HEK293T (cell line): ENCODE measurements around the gene CPTP.

ENCODE experiments used
- CTCF ChIA-PET: fragments of 350-600 bp; formaldehyde crosslinking; extraction: SDS; loops from one replicate; lab custom pipeline; 2021; ENCODE audit warnings: antibody characterized with exemption, inconsistent platforms; lab: Yijun Ruan, JAX
- POLR2A ChIA-PET: fragments of 350-600 bp; formaldehyde crosslinking; extraction: SDS; loops from one replicate; lab custom pipeline; 2020; ENCODE audit warnings: antibody characterized with exemption, inconsistent platforms; lab: Yijun Ruan, JAX
- DNase-seq: peaks from one replicate; pipeline ENCODE4 v3.0.0; 2012; ENCODE audit warnings: mixed read lengths; ENCODE audit errors: extremely low spot score
- ARNT ChIP-seq: fragments of 450-650 bp; IDR thresholded peaks from 2 replicates; pipeline ENCODE4 v1.6.1; 2017; ENCODE audit warnings: mild to moderate bottlenecking
- BHLHE40 ChIP-seq: fragments of 450-650 bp; IDR thresholded peaks from 2 replicates; pipeline ENCODE4 v1.6.1; 2016; ENCODE audit warnings: mild to moderate bottlenecking, moderate library complexity, borderline replicate concordance
- CTBP1 ChIP-seq: fragments of 450-650 bp; IDR thresholded peaks from 2 replicates; pipeline ENCODE4 v1.6.1; 2016; ENCODE audit warnings: borderline replicate concordance
- ELF4 ChIP-seq: fragments of 450-650 bp; IDR thresholded peaks from 2 replicates; pipeline ENCODE4 v1.6.1; 2017; ENCODE audit warnings: antibody characterized with exemption
- FOXA1 ChIP-seq: fragments of 450-650 bp; IDR thresholded peaks from 2 replicates; pipeline ENCODE4 v1.6.1; 2016; ENCODE audit warnings: mild to moderate bottlenecking
- FOXK2 ChIP-seq: fragments of 450-650 bp; IDR thresholded peaks from 2 replicates; pipeline ENCODE4 v1.6.1; 2016; ENCODE audit warnings: mild to moderate bottlenecking
- FOXM1 ChIP-seq: fragments of 450-650 bp; IDR thresholded peaks from 2 replicates; pipeline ENCODE4 v1.6.1; 2017; ENCODE audit warnings: mild to moderate bottlenecking, borderline replicate concordance
- HDGF ChIP-seq: fragments of 450-650 bp; IDR thresholded peaks from 2 replicates; pipeline ENCODE4 v1.6.1; 2017; ENCODE audit warnings: antibody characterized with exemption, borderline replicate concordance
- L3MBTL2 ChIP-seq: fragments of 450-650 bp; conservative IDR thresholded peaks from 2 replicates; pipeline ENCODE4 v1.6.1; 2016; ENCODE audit warnings: mild to moderate bottlenecking
- LEF1 ChIP-seq: fragments of 450-650 bp; IDR thresholded peaks from 2 replicates; pipeline ENCODE4 v1.6.1; 2017; ENCODE audit warnings: mild to moderate bottlenecking, borderline replicate concordance
- NFRKB ChIP-seq: fragments of 450-650 bp; IDR thresholded peaks from 2 replicates; pipeline ENCODE4 v1.6.1; 2016; ENCODE audit warnings: mild to moderate bottlenecking, moderate library complexity
- PKNOX1 ChIP-seq: fragments of 450-650 bp; IDR thresholded peaks from 2 replicates; pipeline ENCODE4 v1.6.1; 2016
- SP1 ChIP-seq: fragments of 450-650 bp; IDR thresholded peaks from 2 replicates; pipeline ENCODE4 v1.6.1; 2017
- SUZ12 ChIP-seq: fragments of 450-650 bp; IDR thresholded peaks from 2 replicates; pipeline ENCODE4 v1.6.1; 2016; ENCODE audit warnings: mild to moderate bottlenecking
- TARDBP ChIP-seq: fragments of 450-650 bp; IDR thresholded peaks from 2 replicates; pipeline ENCODE4 v1.6.1; 2016
- ZNF384 ChIP-seq: fragments of 450-650 bp; IDR thresholded peaks from 2 replicates; pipeline ENCODE4 v1.6.1; 2016

Gene CPTP

GRCh38 chr1:1308756-1309250, 15.8 kb upstream of the CPTP start:
- DNase-seq = no peak
- no peak for TF ChIP-seq ELF4
- TF ChIP-seq LEF1 = no peak; the same call in 1 of the 2 replicates
- no peak for TF ChIP-seq FOXM1
- TF ChIP-seq SUZ12 = no peak
- TF ChIP-seq FOXA1 = no peak
- TF ChIP-seq L3MBTL2 = no peak
- no peak for TF ChIP-seq CTBP1
- no peak for TF ChIP-seq NFRKB
- POLR2A ChIA-PET = interaction anchor here (1.0 to 1.3 kb wide), 3 partner anchors 9 to 66 kb away, joined by 3 read pairs; partner anchors contain the start of gene AURKAIP1
- CTCF ChIA-PET = no interaction called here

GRCh38 chr1:1309251-1310108, 15.1 kb upstream of the CPTP start:
- TF ChIP-seq FOXA1 = no peak
- no peak for TF ChIP-seq SP1
- no peak for TF ChIP-seq NFRKB
- TF ChIP-seq L3MBTL2 = no peak
- TF ChIP-seq ZNF384 = no peak
- TF ChIP-seq ARNT = no peak
- no peak for TF ChIP-seq ELF4
- TF ChIP-seq HDGF = no peak
- no peak for TF ChIP-seq FOXK2
- no peak for TF ChIP-seq PKNOX1
- no peak for TF ChIP-seq BHLHE40
- no peak for TF ChIP-seq FOXM1
- TF ChIP-seq LEF1 = no peak
- TF ChIP-seq CTBP1 = no peak
- no peak for TF ChIP-seq SUZ12
- TF ChIP-seq TARDBP = no peak
- ChIA-PET CTCF (no interaction called here), POLR2A (interaction anchor here (0.7 to 1.3 kb wide), 5 partner anchors 9 to 78 kb away, joined by 3 read pairs; partner anchors contain the start of genes AURKAIP1 and SDF4)
- DNase-seq = no peak

GRCh38 chr1:1310109-1310385, 14.6 kb upstream of the CPTP start:
- DNase-seq = no peak
- ChIA-PET CTCF (no interaction called here), POLR2A (interaction anchor here (0.9 to 1.3 kb wide), 3 partner anchors 10 to 65 kb away, joined by 3 read pairs; partner anchors contain the start of gene AURKAIP1)
- TF ChIP-seq FOXM1 (no peak), ARNT (no peak), HDGF (no peak), NFRKB (no peak), FOXK2 (no peak), PKNOX1 (no peak), BHLHE40 (no peak)

GRCh38 chr1:1310476-1311053, 14.0 kb upstream of the CPTP start:
- ChIA-PET POLR2A (no interaction called here), CTCF (no interaction called here)
- DNase-seq = no peak
- no peak for TF ChIP-seq ELF4
- TF ChIP-seq ARNT = no peak
- TF ChIP-seq FOXA1 = no peak
- no peak for TF ChIP-seq FOXK2
- no peak for TF ChIP-seq LEF1
- TF ChIP-seq FOXM1 = no peak
- no peak for TF ChIP-seq PKNOX1
- TF ChIP-seq CTBP1 = no peak
- TF ChIP-seq SUZ12 = no peak
- TF ChIP-seq HDGF = no peak
- TF ChIP-seq NFRKB = no peak
- no peak for TF ChIP-seq L3MBTL2
- TF ChIP-seq SP1 = no peak
- TF ChIP-seq ZNF384 = no peak
- TF ChIP-seq BHLHE40 = no peak
- TF ChIP-seq TARDBP = no peak

GRCh38 chr1:1311107-1312104, 13.2 kb upstream of the CPTP start:
- ChIA-PET POLR2A (interaction anchor here (1.3 kb wide), 1 partner anchor 36 kb away, joined by 4 read pairs; no protein-coding TSS in a partner anchor), CTCF (no interaction called here)
- TF ChIP-seq FOXA1 = no peak
- no peak for TF ChIP-seq NFRKB
- TF ChIP-seq BHLHE40 = no peak
- TF ChIP-seq FOXM1 = no peak
- no peak for TF ChIP-seq CTBP1
- TF ChIP-seq LEF1 = no peak
- no peak for TF ChIP-seq ELF4
- no peak for TF ChIP-seq ZNF384
- TF ChIP-seq ARNT = no peak
- TF ChIP-seq HDGF = no peak
- TF ChIP-seq SP1 = no peak
- no peak for TF ChIP-seq PKNOX1
- no peak for TF ChIP-seq FOXK2
- TF ChIP-seq L3MBTL2 = no peak
- no peak for TF ChIP-seq TARDBP
- no peak for DNase-seq
